ENCODE measurements around the gene GJB4. TPM values are rescaled to one million over a fixed set of nuclear protein-coding genes. Genes with fewer than 3 reads are reported as not detected.
A peak's percentile ranks its signal among the peaks of the same experiment; 100 is the strongest.

GJB4 gene
- total RNA-seq, 4 donors from 2014 or later: not detected

DNA sequence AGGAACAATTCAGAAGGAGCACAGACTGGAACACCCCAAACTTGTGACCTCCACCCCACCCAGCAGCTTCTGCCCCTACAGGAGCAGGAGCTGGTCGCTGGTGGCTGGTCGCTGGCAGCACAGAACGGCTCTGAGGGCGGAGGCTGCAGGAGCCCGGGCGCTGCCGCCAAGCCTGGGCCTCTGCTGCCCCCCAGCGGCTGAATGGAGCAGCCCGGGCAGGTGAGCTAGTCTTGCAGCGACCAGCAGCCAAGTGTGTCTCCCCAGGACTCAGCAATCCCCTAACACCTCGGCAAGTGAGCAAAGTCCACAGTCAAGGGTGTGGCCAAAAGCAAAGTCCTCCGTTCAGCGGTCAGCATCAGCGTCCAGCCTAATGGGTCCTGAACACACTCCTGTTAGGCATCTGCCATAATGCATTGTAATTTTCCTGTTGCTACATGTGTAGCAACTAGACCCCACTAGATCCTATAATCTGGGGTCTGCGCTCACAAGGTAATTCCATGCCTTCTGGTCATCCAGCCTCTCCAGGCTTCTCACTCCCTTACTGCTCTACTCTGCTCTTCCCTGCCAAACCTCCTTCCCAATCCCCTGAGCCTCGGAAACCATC is 16.8 kb upstream of the GJB4 start:
- Histone ChIP-seq H3K27me3 (no peaks in the 10 kb centered on the region), H3K36me3 (no peaks in the 10 kb centered on the region), H3K4me3 (no peak overlapping the region), H3K27ac (no peak overlapping the region), H3K9me3 (no peaks in the 10 kb centered on the region), H3K4me1 (peaks cover 0 to 6% (median 0%) of the 10 kb centered on the region in 4 donors)
- TF ChIP-seq, protein P1, sequence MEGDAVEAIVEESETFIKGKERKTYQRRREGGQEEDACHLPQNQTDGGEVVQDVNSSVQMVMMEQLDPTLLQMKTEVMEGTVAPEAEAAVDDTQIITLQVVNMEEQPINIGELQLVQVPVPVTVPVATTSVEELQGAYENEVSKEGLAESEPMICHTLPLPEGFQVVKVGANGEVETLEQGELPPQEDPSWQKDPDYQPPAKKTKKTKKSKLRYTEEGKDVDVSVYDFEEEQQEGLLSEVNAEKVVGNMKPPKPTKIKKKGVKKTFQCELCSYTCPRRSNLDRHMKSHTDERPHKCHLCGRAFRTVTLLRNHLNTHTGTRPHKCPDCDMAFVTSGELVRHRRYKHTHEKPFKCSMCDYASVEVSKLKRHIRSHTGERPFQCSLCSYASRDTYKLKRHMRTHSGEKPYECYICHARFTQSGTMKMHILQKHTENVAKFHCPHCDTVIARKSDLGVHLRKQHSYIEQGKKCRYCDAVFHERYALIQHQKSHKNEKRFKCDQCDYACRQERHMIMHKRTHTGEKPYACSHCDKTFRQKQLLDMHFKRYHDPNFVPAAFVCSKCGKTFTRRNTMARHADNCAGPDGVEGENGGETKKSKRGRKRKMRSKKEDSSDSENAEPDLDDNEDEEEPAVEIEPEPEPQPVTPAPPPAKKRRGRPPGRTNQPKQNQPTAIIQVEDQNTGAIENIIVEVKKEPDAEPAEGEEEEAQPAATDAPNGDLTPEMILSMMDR (IDR thresholded peaks at IDR 0.05): peak; percentile 54 to 97 (median 92)
- no peak for TF ChIP-seq POLR2A (IDR thresholded peaks at IDR 0.05)
- peak; percentile 59 to 91 (median 91) for DNase-seq

DNA sequence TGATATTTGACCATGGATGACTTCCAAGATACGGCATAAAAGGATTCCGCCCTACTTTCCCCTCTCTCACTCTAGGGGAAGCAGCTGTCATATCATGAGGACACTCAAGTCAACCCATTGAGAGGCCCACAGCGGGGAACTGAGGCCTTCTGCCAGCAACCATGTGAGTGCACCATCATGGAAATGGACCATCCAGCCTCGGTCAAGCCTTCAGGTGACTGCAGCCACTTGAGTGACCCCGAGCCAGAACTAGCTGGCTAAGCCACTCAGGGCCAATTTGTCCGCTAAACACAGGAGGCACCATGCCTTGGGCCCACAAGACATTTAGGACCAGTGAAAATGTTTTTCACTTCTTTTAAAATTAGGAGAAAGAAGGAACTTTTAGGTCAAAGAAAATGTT is 15.8 kb upstream of the GJB4 start:
- no peaks in the 10 kb centered on the region for H3K9me3 ChIP-seq

DNA sequence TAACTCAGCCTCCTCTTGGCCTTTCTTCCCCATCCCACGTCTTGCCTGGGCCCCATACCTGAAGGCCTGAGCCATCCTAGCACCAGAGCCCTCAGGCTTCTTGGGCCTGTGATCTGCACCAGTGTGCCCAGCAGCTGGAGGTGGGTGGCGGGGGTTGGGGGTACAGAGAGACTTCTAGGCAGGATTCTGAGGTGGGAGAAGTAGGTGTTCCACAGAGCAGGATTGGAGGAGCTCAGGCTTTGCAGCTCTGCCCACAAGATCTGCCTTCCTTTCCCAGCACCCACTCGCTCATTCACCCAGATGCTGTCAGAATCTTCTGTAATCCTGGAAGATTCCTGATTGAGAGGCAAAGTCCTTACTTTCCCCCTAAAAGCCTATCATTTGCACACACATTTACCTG is 14.7 kb upstream of the GJB4 start:
- Histone ChIP-seq H3K4me3 (no peak overlapping the region), H3K27ac (no peak overlapping the region), H3K27me3 (no peaks in the 10 kb centered on the region), H3K4me1 (peaks cover 0 to 6% (median 0%) of the 10 kb centered on the region in 4 donors), H3K9me3 (no peaks in the 10 kb centered on the region), H3K36me3 (no peaks in the 10 kb centered on the region)
- TF ChIP-seq, protein P1 (IDR thresholded peaks at IDR 0.05): no peak
- no peak for TF ChIP-seq POLR2A (IDR thresholded peaks at IDR 0.05)
- DNase-seq: no peak

More for the DNA sequence above, 15.8 kb upstream of the GJB4 start:
- Histone ChIP-seq H3K36me3 (no peaks in the 10 kb centered on the region), H3K4me3 (no peak overlapping the region), H3K4me1 (peaks cover 0 to 6% (median 0%) of the 10 kb centered on the region in 4 donors), H3K27ac (no peak overlapping the region), H3K27me3 (no peaks in the 10 kb centered on the region)
- no peak for DNase-seq
- TF ChIP-seq, protein P1 (IDR thresholded peaks at IDR 0.05): no peak
- TF ChIP-seq POLR2A (IDR thresholded peaks at IDR 0.05): no peak

DNA sequence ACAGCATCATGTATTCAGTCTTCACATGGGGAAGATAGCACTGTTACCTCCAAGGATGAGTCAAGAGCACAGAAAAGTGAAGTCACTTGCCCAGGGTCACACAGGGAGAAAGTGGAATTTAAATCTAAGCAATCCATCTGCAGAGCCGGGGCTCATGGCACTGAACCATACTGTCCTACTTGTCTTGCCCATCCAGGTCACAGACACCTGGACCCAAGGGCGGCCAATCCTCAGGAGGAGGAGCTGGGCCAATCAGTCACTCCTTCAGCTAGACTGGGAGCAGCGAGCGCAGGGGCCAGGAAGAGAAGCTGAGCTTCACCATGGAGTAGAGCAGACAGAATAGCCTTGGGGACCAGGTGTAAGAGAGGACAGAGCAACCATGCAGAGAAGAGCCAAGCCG is 13.9 kb upstream of the GJB4 start:
- TF ChIP-seq POLR2A (IDR thresholded peaks at IDR 0.05): no peak
- TF ChIP-seq, protein P1 (IDR thresholded peaks at IDR 0.05): no peak
- no peak for DNase-seq
- no peaks in the 10 kb centered on the region for H3K27me3 ChIP-seq
- no peak overlapping the region for H3K4me3 ChIP-seq
- H3K27ac ChIP-seq: no peak overlapping the region
- no peaks in the 10 kb centered on the region for H3K9me3 ChIP-seq
- H3K4me1 ChIP-seq: peaks cover 0 to 6% (median 0%) of the 10 kb centered on the region in 4 donors
- H3K36me3 ChIP-seq: no peaks in the 10 kb centered on the region

DNA sequence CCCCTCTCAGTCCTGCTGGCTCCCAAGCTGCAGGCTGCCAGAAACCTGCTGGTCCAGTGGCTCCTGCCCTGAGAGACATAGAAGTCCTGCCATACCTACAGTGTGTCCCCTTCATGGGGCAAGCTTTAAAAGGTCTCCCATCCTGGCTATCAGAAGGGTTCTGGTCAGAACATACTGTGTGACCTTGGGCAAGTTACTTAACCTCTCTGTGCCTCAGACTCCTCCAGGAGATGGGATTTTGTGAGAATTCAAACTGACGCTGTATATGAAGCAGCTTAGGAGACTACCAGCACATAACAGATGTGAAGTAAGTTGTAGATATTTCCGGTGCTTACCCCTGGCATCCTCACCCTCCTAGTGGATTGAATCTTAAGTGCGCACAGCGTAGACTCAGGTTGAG is 13.4 kb upstream of the GJB4 start:
- Histone ChIP-seq H3K36me3 (no peaks in the 10 kb centered on the region), H3K4me1 (peaks cover 0 to 6% (median 0%) of the 10 kb centered on the region in 4 donors), H3K4me3 (no peak overlapping the region), H3K27ac (no peak overlapping the region), H3K9me3 (no peaks in the 10 kb centered on the region), H3K27me3 (no peaks in the 10 kb centered on the region)
- no peak for DNase-seq
- TF ChIP-seq POLR2A (IDR thresholded peaks at IDR 0.05): no peak
- TF ChIP-seq, protein P1 (IDR thresholded peaks at IDR 0.05): no peak

Data from Peyer's patch (tissue), 4 donors.